HG03135 (cell line): ENCODE measurements around the gene MMP27.
A peak's percentile ranks its signal among the peaks of the same experiment; 100 is the strongest.

Experiments
- ATAC-seq: cut with Tn5 transposase; IDR thresholded peaks from one replicate; pipeline ENCODE4 v1.9.1; 2021; ENCODE audit warnings: mild to moderate bottlenecking, moderate library complexity; ENCODE audit not compliant: unreplicated experiment

MMP27 gene

GRCh38 chr11:102704841-102705240 lies 728 bp downstream of the MMP27 start:
- ATAC-seq = no peak

- ATAC-seq = no peak
These were observed 1.6 kb downstream of the MMP27 start for GRCh38 chr11:102703826-102704493.

- no peak for ATAC-seq
These were observed 10.4 kb downstream of the MMP27 start for GRCh38 chr11:102695201-102695600.

- no peak for ATAC-seq
These were observed 19.8 kb downstream of the MMP27 start for GRCh38 chr11:102685754-102686153.

- ATAC-seq = no peak
These were observed 20.2 kb downstream of the MMP27 start for GRCh38 chr11:102685338-102685737.

- no peak for ATAC-seq
These were observed 22.3 kb downstream of the MMP27 start for GRCh38 chr11:102683277-102683676.

- ATAC-seq = no peak
These were observed 24.6 kb downstream of the MMP27 start for GRCh38 chr11:102680945-102681344.

GRCh38 chr11:102678022-102678421 lies 27.5 kb downstream of the MMP27 start:
- no peak for ATAC-seq

- ATAC-seq = no peak
These were observed 29.5 kb downstream of the MMP27 start for GRCh38 chr11:102676084-102676483.

- no peak for ATAC-seq
These were observed 35.9 kb downstream of the MMP27 start for GRCh38 chr11:102669664-102670063.

GRCh38 chr11:102666331-102666957 lies 39.1 kb downstream of the MMP27 start:
- ATAC-seq = peak; percentile 49

GRCh38 chr11:102664001-102664752 lies 41.4 kb downstream of the MMP27 start:
- ATAC-seq = peak; percentile 52

GRCh38 chr11:102662607-102663006 lies 43.0 kb downstream of the MMP27 start:
- ATAC-seq = no peak

- ATAC-seq = no peak
These were observed 44.5 kb downstream of the MMP27 start for GRCh38 chr11:102661040-102661439.

- no peak for ATAC-seq
These were observed 49.0 kb downstream of the MMP27 start for GRCh38 chr11:102656528-102656927.

GRCh38 chr11:102655547-102655946 lies 50.0 kb downstream of the MMP27 start:
- no peak for ATAC-seq

- ATAC-seq = no peak
These were observed 50.8 kb downstream of the MMP27 start for GRCh38 chr11:102654761-102655160.

- ATAC-seq = no peak
These were observed 51.8 kb downstream of the MMP27 start for GRCh38 chr11:102653744-102654291.

- no peak for ATAC-seq
These were observed 58.1 kb downstream of the MMP27 start for GRCh38 chr11:102647430-102647829.

GRCh38 chr11:102643941-102644340 lies 61.6 kb downstream of the MMP27 start:
- ATAC-seq = no peak
